ENCODE measurements around the gene SEMA3C.

SEMA3C gene

GRCh38 chr7:80819503-80819902, 99.3 kb downstream of the SEMA3C start:
- DNase-seq = no peak

GRCh38 chr7:80818181-80818580, 100.7 kb downstream of the SEMA3C start:
- no peak for DNase-seq

GRCh38 chr7:80816806-80817205, 102.0 kb downstream of the SEMA3C start:
- DNase-seq = no peak

- no peak for DNase-seq
These were observed 103.1 kb downstream of the SEMA3C start for GRCh38 chr7:80815733-80816132.

- no peak for DNase-seq
These were observed 109.3 kb downstream of the SEMA3C start for GRCh38 chr7:80809545-80809944.

- DNase-seq = no peak
These were observed 111.5 kb downstream of the SEMA3C start for GRCh38 chr7:80807166-80807900.

GRCh38 chr7:80806663-80807062, 112.2 kb downstream of the SEMA3C start:
- DNase-seq = no peak

GRCh38 chr7:80804589-80804988, 114.3 kb downstream of the SEMA3C start:
- DNase-seq = no peak

GRCh38 chr7:80802527-80802926, 116.3 kb downstream of the SEMA3C start:
- DNase-seq = no peak

- no peak for DNase-seq
These were observed 123.9 kb downstream of the SEMA3C start for GRCh38 chr7:80794631-80795573.

- peak; percentile 38 to 77 for DNase-seq
These were observed 127.3 kb downstream of the SEMA3C start for GRCh38 chr7:80791509-80791929.

- DNase-seq = no peak
These were observed 128.0 kb downstream of the SEMA3C start for GRCh38 chr7:80790877-80791276.

GRCh38 chr7:80787721-80788120, 131.1 kb downstream of the SEMA3C start:
- no peak for DNase-seq

- no peak for DNase-seq
These were observed 132.8 kb downstream of the SEMA3C start for GRCh38 chr7:80785961-80786536.

GRCh38 chr7:80785276-80785675, 133.6 kb downstream of the SEMA3C start:
- DNase-seq = no peak

GRCh38 chr7:80783678-80784327, 135.0 kb downstream of the SEMA3C start:
- peak in 1 of 2 experiments; percentile 29 for DNase-seq

- DNase-seq = no peak
These were observed 135.6 kb downstream of the SEMA3C start for GRCh38 chr7:80783186-80783677.

GRCh38 chr7:80781561-80781979, 137.3 kb downstream of the SEMA3C start:
- no peak for DNase-seq

GRCh38 chr7:80781146-80781545, 137.7 kb downstream of the SEMA3C start:
- DNase-seq = no peak

- no peak for DNase-seq
These were observed 139.4 kb downstream of the SEMA3C start for GRCh38 chr7:80779456-80779855.

GRCh38 chr7:80775897-80776296, 143.0 kb downstream of the SEMA3C start:
- DNase-seq = no peak

- no peak for DNase-seq
These were observed 143.4 kb downstream of the SEMA3C start for GRCh38 chr7:80775482-80775881.

GRCh38 chr7:80774843-80775242, 144.0 kb downstream of the SEMA3C start:
- no peak for DNase-seq
